Peyer's patch (tissue), 4 donors: ENCODE data around the gene ATG7.

Source experiments
- POLR2A ChIP-seq, 2 donors: fragments of 450-650 bp; IDR thresholded peaks; one replicate each; pipeline ENCODE4 v1.5.1; 2017; ENCODE audit warnings: antibody characterized with exemption in 2 of 2, mild to moderate bottlenecking in 2 of 2, moderate library complexity in 2 of 2
- TF ChIP-seq, protein P1 (sequence below), 6 experiments: fragments of 450-650 bp in 4 of 6; fragments of 200-600 bp in 2 of 6; sonication (generic) in 1 of 6; IDR thresholded peaks; one replicate each; pipeline ENCODE4 v1.5.1; 2017 to 2019; ENCODE audit warnings: antibody characterized with exemption in 6 of 6, mild to moderate bottlenecking in 3 of 6, moderate library complexity in 1 of 6

- TF ChIP-seq, protein P1, sequence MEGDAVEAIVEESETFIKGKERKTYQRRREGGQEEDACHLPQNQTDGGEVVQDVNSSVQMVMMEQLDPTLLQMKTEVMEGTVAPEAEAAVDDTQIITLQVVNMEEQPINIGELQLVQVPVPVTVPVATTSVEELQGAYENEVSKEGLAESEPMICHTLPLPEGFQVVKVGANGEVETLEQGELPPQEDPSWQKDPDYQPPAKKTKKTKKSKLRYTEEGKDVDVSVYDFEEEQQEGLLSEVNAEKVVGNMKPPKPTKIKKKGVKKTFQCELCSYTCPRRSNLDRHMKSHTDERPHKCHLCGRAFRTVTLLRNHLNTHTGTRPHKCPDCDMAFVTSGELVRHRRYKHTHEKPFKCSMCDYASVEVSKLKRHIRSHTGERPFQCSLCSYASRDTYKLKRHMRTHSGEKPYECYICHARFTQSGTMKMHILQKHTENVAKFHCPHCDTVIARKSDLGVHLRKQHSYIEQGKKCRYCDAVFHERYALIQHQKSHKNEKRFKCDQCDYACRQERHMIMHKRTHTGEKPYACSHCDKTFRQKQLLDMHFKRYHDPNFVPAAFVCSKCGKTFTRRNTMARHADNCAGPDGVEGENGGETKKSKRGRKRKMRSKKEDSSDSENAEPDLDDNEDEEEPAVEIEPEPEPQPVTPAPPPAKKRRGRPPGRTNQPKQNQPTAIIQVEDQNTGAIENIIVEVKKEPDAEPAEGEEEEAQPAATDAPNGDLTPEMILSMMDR (IDR thresholded peaks at IDR 0.05): no peak
- no peak for TF ChIP-seq POLR2A (IDR thresholded peaks at IDR 0.05)
These were observed 284.9 kb downstream of the ATG7 start for GRCh38 chr3:11556851-11557644.
